Right renal cortex interstitium (tissue), 3 donors: ENCODE measurements around the gene PDAP1. TPM values are rescaled to one million over a fixed set of nuclear protein-coding genes. Genes with fewer than 3 reads are reported as not detected.
"Not testable (repeated sequence)": the region's sequence is repeated elsewhere in the genome, so short reads cannot be mapped to it uniquely, and the experiment has no call there.

ENCODE experiments used
- DNase-seq, 3 donors: peaks; one replicate each; pipeline ENCODE4 v3.0.0-alpha.2; 2013; ENCODE audit warnings: low read depth in 3 of 3, low spot score in 2 of 3
- polyA plus RNA-seq, 3 donors: library from polyadenylated mRNA; unstranded; fragments of 120-200 nt; gene quantifications; one replicate each; pipeline ENCODE4 v1.2.1, GENCODE V29; 2013; ENCODE audit not compliant: insufficient read length in 3 of 3

PDAP1 gene, protein sequence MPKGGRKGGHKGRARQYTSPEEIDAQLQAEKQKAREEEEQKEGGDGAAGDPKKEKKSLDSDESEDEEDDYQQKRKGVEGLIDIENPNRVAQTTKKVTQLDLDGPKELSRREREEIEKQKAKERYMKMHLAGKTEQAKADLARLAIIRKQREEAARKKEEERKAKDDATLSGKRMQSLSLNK
- 100 to 1,000 TPM; 145 to 149 (median 148) TPM for polyA plus RNA-seq

GRCh38 chr7:99408379-99409191 lies at the start of gene PDAP1, which contains the start of gene BUD31:
Gene PDAP1, minus strand, starts transcription at chr7:99408597. Its CDS starts 49 bp downstream, at chr7:99408548.
Gene BUD31, plus strand, starts transcription at chr7:99408969. Its CDS starts 2,124 bp downstream, at chr7:99411093.
- peak; percentile 87 to 97 (median 92) for DNase-seq

DNA sequence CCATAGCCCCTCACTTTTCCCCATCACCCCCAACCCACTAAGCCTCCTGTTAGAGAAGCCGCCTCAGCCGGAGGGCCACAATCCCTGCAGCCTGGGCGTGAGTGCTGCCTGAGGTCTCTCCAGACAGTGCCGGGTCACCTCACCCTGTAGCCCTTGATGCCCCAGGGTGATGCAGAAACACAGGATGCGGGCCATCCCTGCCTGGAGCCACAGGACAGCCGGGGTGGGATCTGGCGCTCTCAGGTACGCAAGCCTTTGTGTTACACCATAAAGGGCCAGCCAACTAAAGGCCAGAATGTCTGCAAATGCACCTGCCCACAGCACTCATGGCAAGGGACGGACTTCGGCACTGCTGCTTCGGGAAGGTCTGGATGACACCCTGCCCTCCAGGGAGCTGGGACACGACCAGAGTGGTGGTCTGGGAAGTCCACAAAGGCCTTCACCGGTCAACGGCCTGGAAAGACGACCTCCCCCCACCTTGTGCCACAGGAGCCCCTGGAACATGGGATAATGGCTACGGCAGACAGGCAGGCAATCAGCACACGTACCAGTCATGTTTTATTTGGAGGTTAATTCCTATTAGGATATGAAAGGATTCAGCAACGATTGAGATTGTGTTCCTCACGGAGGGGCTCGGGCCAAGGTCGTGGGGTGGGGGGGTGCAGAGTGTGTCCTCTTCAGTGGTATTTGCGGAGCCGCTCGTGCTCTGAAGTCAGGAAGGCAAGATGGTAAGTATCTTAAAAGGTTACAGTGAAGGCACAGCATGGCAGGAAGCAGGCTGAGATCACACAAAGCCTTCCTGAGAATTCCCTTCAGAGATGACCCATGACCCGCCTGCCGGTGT lies 49.5 kb upstream of the PDAP1 start:
- no peak for DNase-seq

DNA sequence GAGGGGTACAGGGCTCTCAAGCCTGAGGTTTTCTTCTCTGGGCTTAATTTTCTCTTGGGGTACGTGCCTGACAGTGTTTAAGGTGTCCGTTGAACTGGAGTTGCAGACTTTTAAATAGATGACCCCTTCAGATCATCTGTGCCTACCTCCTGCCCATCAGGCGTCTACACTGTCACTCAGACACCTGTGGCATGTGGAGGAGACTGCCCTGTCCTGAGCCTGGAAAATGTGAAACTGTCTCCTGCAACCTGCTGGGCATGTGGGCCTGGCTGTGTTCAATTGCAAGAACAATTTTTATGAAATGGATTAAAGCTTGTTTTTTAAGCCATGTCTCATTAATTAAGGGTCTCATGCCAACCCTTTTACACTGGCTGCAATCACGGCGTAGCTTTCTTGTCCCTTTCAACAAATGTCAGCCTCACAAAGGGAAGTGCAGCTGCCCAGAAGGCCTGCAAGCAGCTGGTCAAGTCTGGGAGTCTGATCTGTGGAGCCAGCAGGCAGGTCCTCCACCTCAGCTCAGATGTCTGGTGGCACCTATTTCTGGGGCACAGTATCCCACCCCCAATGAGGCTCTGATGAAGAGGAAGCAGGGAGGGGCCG lies 48.8 kb upstream of the PDAP1 start:
- no peak for DNase-seq

DNA sequence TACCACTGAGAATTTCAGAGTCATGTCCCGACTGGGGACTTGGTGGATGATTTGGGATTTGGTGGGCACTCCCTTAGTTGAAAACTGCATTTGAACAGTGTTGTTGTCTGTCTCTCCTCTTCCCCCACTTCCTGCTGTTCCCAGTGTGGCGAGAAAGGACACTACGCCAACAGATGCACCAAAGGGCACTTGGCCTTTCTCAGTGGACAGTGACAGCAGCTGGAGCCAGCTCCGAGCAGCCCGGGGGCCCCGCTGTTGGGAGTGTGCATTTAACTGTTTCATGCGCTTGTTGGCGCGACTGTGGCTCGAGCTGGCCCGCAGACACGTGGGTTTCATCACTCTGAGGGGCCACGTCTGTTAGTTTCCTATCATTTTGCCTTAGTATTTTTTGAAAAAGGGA lies 47.9 kb upstream of the PDAP1 start:
- DNase-seq: no peak

- no peak for DNase-seq
Observed at GRCh38 chr7:99455874-99456273, 47.5 kb upstream of the PDAP1 start.

GRCh38 chr7:99453105-99453504 lies 44.7 kb upstream of the PDAP1 start:
- no peak for DNase-seq

GRCh38 chr7:99452541-99452940 lies 44.1 kb upstream of the PDAP1 start:
- DNase-seq: no peak

DNA sequence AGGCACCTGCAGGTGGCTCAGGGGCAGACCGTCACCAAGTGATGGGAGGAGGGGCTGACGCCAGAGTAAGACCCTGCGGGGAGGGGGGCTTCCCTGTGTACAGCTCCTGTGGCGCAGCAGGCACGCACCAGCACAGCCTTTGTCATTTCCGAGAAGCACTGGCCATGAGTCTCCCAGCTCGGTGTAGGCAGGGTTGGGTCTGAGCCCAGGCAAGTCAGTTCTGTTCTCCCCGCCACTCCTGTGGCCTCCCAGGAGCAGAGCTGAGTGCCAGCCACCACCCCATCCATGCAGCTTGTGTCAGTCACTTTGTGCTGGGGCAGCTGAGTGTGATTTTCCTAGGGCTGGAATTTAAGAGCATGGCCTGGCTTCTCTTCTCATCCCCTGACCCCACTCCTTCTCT lies 43.5 kb upstream of the PDAP1 start:
- no peak for DNase-seq

DNA sequence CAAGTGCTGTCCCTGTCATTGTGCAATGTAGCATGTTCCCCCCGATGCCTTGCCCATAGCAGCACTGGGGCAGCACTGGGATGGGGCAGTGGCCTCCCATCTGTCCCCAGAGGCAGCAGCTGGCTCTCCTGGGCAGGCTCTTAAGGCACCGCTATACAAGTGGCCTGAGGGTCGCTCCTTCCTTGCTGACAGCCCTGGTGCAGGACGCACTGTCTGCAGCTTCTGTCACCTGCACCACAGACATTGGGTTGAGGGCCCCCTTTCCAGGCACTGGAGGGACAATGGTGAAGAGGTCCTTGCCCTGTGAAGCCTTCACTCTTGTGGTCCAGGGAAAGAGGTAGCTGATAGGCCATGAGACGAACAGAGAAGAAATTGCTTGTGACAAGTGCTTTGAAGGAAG lies 40.9 kb upstream of the PDAP1 start:
- no peak for DNase-seq

DNA sequence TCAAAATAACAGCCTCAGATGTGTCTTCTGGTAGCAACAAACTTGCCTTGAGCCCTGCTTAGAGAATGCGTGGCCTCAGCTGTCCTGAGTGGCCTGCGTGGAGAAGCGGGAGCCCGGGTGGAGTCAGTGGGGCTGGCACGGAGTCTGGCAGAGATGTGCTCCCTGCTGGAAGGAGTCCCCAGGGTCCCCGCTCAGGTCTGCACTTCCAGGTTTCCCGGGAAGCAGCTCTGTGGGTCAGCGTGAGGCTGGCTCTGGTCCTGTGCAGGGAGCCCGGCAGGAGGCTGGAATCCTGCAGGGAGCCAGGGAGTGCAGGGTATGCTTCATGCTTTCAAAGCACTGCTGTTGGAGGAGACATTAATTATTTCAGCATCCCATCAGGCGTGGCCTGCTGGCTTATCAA lies 40.5 kb upstream of the PDAP1 start:
- DNase-seq: no peak

DNA sequence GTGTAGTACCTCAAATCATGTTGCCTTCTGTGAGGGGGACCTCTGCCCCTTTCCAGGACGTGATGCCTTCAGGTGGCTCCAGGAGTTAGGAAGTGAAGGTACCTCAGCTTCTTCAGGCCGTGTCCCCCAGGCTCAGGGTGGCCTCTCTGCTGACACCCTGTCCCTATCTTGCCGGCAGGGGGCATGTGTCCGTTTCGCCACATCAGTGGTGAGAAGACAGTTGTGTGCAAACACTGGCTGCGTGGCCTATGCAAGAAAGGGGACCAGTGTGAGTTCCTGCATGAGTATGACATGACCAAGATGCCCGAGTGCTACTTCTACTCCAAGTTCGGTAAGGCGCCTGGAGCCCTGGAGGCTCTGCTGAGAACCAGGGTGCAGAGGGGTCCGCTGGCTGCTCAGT lies 39.5 kb upstream of the PDAP1 start:
- no peak for DNase-seq

- DNase-seq: no peak
Observed at GRCh38 chr7:99446096-99446495, 37.7 kb upstream of the PDAP1 start.

GRCh38 chr7:99440195-99440594 lies 31.8 kb upstream of the PDAP1 start:
- DNase-seq: no peak

- peak; percentile 83 to 87 (median 87) for DNase-seq
Observed at GRCh38 chr7:99438573-99439480, 30.4 kb upstream of the PDAP1 start, which contains the start of the genes CPSF4 and PTCD1. Gene CPSF4, plus strand, starts transcription at chr7:99438943. Its CDS starts 140 bp downstream, at chr7:99439083. Gene PTCD1, minus strand, starts transcription at chr7:99438798. Its CDS starts 3,556 bp downstream, at chr7:99435242.

DNA sequence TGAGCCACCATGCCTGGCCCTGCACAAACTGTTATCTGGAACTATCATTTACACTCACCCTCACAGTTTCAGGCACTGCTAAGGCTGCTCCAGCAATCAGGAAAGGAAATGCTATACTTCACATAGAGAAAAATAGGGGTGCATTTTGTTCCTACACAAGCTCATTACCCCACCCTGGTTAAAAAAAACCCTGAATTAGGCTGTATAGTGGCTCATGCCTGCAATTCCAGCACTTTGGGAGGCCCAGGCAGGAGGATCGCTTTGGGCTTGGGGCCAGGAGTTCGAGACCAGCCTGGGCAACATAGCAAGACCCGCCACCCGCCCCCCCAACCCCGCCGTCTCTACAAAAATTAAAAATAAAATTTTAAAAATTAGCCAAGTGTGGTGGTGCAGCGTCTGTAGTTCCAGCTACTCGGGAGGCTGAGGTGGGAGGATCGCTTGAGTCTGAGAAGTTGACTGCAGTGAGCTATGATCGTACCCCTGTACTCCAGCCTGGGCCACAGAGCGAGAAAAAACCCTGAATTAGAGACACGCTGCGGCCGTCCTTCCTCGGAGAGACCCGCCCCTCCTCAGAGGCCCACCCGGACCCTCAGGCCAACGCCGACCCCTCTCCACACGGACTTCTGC lies 29.7 kb upstream of the PDAP1 start:
- DNase-seq: no peak

DNA sequence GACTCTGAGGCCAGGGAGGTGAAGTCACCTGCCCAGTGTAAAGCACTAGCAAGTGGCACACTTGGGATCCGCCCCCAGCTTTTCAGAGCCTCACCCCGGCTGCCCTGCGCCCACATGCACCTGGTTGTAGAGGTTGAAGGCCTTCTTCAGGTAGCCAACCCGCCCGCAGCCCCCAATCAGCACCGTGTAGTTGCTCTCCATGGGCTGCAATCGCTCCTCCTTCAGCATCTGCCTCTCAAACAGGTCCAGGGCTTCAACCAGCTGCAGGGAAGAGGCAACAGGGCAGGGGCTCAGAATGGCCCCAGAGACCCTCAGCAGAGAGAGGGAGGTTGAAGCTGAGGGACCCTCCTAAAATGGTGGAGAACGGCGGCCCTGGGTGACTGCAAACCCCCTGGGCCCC lies 24.8 kb upstream of the PDAP1 start:
- no peak for DNase-seq

DNA sequence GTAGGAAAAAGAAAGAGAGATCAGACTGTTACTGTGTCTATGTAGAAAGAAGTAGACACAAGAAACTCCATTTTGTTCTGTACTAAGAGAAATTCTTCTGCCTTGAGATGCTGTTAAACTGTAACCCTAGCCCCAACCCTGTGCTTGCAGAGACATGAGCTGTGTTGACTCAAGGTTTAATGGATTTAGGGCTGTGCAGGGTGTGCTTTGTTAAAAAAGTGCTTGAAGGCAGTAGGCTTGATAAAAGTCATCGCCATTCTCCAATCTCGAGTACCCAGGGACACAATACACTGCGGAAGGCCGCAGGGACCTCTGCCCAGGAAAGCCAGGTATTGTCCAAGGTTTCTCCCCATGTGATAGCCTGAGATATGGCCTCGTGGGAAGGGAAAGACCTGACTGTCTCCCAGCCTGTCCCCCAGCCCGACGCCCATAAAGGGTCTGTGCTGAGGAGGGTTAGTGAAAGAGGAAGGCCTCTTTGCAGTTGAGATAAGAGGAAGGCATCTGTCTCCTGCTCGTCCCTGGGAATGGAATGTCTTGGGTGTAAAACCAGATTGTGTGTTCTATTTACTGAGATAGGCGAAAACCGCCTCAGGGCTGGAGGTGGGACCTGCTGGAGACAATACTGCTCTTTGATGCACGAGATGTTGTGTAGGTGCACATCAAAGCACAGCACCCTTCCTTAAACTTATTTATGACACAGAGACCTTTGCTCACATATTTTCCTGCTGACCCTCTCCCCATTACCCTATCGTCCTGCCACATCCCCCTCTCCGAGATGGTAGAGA lies 23.6 kb upstream of the PDAP1 start:
- DNase-seq: not testable (repeated sequence)

DNA sequence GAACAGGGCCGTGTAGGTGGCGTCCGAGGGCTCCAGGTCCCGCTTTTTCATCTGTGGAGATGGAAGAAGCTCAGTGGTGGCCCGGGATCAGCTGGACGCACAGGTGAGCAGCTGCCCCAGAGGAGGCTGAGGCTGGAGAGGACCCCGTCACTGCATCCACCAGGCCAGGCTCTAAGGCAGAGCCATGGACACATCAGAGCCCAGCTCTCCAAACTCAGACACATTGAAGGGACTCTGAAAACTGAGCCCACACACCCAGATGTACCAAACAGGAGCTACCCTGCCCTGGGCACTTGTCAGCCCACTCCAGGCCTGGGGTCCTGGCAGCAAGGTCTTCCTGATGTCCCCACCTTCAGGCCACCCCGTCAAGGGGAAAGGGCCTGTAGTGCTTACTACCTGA lies 21.4 kb upstream of the PDAP1 start:
- DNase-seq: no peak
